HPDE6-E6E7 (cell line): ENCODE results near the gene IL1RAP.
"Not testable (repeated sequence)": the region's sequence is repeated elsewhere in the genome, so short reads cannot be mapped to it uniquely, and the experiment has no call there.

Experiments used
- DNase-seq: peaks from one replicate; pipeline ENCODE4 v3.0.0; 2011; ENCODE audit warnings: missing footprints; ENCODE audit errors: extremely low spot score

The IL1RAP gene

DNA sequence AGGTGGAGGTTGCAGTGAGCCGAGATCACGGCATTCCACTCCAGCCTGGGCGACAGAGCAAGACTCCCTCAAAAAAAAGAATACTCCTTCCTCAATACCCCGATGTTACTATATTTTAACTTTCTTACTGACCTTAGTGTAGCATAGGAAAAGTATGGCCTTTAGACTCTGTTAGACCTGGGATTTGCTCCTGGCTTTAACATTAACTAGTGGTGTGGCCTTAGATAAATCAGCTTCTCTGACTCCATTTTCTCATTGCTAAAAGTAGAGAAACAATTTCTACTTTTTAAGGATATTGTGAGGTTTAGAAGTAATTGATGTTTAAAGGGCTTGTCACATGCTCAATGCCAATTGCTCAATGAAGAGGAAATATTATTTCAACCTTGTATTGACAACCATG, 7.6 kb upstream of the IL1RAP start:
- no peak for DNase-seq

GRCh38 chr3:190512666-190513065, 1.2 kb upstream of the IL1RAP start:
- DNase-seq = no peak

DNA sequence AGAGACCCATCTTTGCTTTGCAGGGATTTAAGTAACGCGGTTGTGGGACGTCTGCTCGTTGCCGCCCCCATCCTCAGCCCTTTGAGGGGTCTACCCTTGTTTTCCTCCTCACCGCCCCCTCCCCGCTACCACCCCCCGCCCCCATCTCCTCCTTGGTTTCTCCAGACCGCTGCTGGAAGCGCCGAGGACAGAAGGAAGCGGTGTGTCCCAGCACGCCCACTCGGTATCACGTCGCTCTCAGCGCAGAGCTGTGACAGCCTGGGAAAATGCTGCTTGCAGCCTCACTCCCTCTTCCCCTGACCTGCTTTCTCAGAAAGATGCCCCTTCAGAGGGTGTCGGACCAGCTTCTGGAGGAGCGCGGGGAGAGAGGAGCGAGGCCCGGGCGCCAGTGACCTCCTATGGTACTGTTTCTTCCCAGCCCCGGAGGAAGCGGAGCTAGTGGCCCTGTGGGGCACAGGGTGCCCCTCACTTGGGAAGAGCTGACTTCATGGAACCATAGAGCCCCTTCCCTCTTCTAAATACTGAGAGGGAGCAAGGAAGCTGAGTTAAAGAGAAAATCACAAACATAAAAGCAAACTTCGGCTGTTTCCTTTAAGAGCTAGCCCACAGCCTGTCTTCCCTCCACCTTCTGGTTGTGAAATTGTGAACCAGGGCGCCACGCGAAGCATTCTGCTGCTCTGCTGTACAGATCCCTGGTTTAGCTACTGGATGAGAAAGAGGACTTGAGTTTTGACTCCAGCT, 698 bp downstream of the IL1RAP start:
- no peak for DNase-seq

GRCh38 chr3:190516416-190516815, 2.5 kb downstream of the IL1RAP start:
- no peak for DNase-seq

- peak; percentile 54 for DNase-seq
Measured at GRCh38 chr3:190517687-190518086, 3.8 kb downstream of the IL1RAP start.

DNA sequence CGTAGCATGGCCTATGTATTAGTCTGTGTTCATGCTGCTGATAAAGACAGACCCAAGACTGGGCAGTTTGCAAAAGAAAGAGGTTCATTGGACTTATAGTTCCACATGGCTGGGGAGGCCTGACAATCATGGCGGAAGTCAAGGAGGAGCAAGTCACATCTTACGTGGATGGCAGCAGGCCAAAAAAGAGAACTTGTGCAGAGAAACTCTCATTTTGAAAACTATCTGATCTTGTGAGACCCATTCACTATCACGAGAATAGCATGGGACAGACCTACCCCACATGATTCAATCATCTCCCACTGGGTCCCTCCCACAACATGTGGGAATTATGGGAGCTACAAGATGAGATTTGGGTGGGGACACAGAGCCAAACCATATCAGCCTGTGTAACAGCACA, 4.6 kb downstream of the IL1RAP start:
- not testable (repeated sequence) for DNase-seq

- DNase-seq = no peak
Measured at GRCh38 chr3:190519886-190520285, 6.0 kb downstream of the IL1RAP start.

DNA sequence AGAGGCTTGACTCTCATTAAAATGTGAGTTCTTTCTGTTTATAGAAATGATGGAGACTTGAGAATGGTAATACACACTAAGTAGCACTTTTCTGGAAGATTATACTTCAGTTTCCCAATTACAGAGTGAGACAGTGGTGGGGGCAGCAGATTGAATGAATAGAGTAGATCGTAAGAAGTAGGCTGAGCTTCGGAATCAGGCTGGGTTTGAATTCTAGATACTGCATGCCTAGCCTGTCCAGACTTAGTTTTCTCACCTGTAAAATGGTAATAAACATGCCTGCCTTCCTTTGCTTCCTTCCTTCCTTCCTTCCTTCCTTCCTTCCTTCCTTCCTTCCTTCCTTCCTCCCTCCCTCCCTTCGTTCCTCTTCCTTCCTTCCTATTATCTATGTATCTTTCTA, 8.1 kb downstream of the IL1RAP start:
- no peak for DNase-seq

GRCh38 chr3:190522621-190523222, 8.8 kb downstream of the IL1RAP start:
- DNase-seq = no peak

- no peak for DNase-seq
Measured at GRCh38 chr3:190524942-190525341, 11.1 kb downstream of the IL1RAP start.

DNA sequence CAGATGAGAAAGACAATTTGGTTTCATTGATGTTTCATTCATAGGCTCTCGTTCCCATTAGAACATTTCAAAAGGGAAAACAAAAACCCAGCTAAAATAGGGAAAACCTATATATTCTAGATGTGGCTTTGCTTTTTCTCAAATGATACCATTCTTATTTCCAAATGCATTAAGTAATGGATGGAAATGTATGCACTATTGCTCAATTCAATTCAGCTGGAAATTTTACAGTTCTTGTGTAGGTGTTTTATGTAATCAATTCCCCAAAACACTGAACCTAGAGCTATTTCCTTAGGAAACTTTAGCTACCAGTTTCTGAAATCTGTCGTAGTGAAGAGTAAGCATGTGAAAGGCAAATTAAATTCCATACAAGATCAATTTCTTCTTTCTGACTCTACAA, 11.7 kb downstream of the IL1RAP start:
- no peak for DNase-seq

DNA sequence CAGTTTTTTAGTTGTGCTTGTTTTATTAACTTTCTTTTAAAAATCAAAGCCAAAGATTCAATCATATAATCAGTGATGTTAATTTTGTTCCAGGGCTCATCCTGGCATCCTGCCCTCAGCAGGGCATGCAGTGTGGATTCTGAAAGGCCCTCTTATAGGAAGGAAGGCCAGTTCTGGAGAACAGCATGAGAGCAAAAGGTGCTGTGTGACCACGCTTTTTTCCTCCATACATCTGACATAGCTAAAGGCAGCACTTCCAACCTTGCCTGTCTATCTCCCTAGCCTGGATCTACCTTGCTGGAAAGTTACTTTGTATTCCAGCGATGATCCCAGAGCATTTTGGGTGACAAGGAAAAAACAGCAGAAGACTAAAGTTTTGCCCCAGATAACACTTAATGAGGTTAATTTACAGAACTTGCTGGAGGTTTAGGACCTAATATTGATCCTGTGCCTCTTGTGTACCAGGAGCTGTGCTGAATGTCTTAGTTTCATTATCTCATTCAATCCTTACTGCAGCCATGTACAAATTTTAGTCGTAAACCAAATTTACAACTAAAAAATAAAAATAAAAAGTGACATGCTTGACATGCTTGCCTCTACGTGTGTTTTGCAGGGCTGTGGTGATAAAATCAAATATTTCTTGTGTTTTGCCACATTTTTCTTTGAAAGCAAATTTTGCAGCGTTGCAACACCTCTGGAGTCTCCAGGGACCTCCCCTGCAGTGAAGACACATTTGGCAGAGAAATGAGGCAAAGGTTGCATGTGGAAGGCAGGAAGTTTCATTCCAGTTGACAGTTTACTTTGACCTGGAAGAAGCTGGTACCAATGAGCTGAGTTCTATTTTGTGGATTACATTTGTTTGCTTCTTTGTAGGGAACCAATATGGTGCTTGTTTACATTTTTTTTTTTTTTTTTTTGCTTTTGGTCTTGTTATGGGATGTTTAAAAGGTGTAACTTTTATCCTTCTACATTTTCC, 13.2 kb downstream of the IL1RAP start:
- DNase-seq = no peak

- no peak for DNase-seq
Measured at GRCh38 chr3:190528706-190529105, 14.8 kb downstream of the IL1RAP start.

GRCh38 chr3:190531406-190531805, 17.5 kb downstream of the IL1RAP start:
- DNase-seq = no peak

- DNase-seq = no peak
Measured at GRCh38 chr3:190532731-190533203, 18.9 kb downstream of the IL1RAP start.

- DNase-seq = peak; percentile 90
Measured at GRCh38 chr3:190533511-190534281, 19.8 kb downstream of the IL1RAP start.

- no peak for DNase-seq
Measured at GRCh38 chr3:190534386-190534785, 20.5 kb downstream of the IL1RAP start.

DNA sequence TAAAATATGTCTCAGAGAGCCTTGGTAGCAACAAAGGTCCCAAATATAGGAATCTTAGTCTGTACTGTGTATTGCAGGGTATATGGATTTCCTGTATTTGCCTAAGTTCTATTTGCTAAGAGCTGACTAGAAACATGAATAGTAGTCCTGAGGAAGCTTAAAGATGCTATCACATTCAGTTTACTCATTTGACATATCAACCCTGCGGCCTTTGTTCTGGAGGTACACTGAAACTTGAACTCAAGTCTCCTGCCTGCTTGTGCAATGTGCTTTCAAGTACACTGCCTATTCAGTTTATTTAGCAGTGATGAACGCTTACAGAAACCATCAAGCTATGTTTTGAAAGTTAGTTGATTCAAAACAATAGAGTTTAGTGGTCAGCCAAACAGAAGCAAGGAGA, 21.1 kb downstream of the IL1RAP start:
- no peak for DNase-seq

- no peak for DNase-seq
Measured at GRCh38 chr3:190537146-190537545, 23.3 kb downstream of the IL1RAP start.

DNA sequence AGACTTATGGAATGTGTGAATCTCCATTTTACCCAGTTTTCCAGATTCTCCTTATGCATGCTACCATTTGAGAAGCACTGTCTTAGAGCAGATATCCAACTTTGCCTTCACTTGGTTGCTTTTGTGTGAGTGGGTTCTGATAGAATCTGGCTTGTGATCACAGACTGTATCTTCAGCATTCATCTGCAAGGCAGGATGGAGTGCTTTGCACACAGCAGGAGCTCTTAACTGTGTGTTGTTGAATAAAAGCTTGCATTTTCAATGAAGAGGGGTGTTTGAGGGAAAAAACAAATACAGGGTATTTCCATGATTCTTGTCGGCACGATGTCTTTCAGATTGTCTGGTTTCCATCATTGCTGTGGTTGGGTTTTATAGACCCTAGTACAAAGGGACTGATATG, 24.4 kb downstream of the IL1RAP start:
- no peak for DNase-seq

- DNase-seq = no peak
Measured at GRCh38 chr3:190539526-190539925, 25.6 kb downstream of the IL1RAP start.

- no peak for DNase-seq
Measured at GRCh38 chr3:190541008-190541407, 27.1 kb downstream of the IL1RAP start.
